ENCODE results near the gene MYO1B.

The MYO1B gene

DNA sequence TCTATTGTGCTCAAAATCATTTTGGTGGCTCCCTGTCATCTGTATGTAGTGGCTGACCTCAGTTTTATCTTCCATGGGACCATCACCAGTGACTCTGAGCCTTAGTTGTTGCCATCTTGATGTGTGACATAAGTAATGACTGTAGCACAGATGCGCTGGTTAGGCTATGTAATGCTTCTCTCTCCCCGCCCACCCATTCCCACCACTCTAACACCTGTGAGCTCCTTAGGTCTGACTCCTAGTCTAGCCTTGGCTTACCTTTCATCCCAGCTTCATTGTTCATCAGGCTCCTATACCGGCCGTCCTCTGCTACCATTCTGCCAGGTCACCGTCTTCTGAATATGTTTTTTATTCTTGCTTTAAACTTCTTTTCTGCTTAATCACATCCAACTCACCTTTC is 17.2 kb downstream of the MYO1B start:
- DNase-seq (ENCODE audit: low read depth): no peak

DNA sequence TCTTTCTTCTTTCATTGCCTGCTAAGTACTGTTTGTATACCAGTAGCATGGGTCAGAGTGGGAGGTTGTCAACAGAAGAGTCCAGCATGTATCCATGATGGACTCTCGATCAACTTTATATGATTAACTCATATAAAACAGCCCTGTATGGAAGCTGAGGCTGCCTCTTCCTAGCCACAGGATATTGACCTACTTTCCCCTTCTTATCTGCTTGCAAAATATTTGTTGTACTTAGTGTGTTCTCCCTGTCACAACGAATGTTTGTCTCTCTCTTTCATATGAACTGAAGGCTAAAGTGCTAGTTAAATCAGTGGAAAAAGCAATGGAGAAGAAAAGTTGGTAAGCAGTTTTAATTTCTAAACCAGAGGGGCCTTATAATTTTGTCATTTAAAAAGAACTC is 17.8 kb downstream of the MYO1B start:
- DNase-seq (ENCODE audit: low read depth): no peak

DNA sequence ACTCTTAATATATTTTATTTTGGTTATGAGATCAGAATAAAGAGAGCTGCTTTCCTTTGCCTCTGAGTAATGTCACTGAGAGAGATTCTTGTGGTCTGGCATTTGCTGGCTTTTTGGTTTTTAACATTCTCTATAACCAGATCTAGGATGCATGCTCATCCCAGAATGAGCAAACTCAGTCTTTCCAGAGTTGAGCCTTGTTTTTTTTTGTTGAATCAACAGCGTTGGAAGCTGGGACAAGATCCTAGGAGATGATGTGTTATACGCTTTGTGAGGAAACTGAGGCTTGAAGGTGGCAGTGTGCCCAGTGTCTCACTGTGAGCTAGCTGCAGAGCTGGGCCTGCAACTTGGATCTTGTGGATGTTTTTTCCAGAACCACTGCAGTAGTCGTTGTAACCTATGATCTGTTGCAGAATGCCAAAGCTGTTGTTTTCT is 19.5 kb downstream of the MYO1B start:
- DNase-seq (ENCODE audit: low read depth): no peak

DNA sequence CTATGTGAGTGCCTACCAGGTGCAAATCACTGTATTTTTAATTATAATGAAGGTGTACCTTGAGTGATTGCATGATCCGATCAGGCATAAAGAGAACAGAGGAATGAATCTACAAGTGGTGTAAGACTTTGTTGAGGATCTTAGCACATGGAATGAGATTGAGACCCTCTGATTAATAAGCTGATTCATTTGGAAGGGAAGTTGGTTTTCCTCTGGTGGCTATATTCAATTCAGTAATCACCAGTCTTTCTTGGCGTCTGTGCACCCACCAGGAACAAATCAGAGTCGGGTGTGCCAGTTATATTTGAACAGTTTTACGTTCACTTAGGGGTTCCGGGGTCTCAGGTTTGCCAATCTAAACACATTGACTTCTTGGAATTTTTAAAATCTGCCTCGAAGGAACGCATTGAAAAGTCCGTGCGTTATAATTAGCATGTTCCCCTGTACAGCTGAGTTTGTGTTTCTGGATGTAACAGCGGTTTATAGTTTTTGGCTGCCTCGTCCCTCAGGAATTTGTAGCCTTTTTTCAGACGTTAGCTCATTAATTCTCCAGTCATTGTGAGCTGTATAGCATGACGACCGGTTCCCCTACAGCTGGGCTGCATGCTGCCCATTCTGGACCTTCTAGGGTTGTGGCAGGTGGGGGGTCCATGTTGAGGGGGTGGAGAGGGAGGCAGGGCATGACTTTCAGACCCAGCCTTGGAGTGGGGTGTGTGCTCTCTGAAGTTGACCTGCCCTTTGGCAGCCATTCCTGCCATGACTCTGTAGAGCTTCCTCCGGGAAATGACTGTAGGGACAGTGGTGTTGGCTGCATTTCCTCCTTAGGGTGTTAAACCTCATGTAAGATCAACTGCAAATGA is 20.3 kb downstream of the MYO1B start:
- DNase-seq (ENCODE audit: low read depth): no peak

DNA sequence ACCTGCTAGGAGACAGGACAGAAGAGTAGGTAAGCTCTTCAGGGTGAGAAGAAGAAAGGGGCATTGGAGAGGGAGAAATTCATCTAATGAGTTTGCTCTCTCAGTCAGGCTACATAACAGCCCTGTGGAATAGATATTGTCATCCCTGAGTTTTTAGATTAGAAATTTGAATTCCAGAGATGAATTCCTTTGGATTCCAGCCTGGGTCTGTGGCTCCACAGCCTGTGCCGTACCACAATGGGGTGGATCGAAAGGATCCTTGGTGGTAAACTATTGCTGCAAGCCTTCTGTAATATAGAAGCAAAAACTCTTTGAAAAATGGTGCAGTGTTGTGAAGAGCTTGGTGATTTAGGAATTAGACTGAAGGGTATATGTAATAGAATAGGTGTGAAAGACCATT is 21.0 kb downstream of the MYO1B start:
- DNase-seq (ENCODE audit: low read depth): no peak

DNA sequence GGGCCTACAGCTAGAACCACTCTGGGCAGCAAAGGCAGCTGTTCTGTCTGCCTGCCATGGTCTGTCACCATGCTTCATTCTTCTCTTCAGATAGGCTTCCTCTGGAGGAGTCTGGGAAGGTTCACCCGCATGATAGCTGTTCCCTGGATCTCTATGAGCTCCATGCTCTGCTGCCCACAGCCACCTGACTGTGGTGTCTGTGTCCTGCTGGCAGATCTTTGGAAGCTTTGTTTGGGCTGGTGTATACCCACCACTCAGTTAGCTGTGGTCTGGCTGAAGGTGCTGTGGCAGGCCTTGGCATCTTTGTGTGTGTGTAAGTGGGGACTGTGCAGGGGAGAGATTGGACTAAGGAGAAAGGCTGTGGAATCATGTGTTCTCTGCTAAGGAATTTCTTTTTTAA is 23.4 kb downstream of the MYO1B start:
- DNase-seq (ENCODE audit: low read depth): no peak

DNA sequence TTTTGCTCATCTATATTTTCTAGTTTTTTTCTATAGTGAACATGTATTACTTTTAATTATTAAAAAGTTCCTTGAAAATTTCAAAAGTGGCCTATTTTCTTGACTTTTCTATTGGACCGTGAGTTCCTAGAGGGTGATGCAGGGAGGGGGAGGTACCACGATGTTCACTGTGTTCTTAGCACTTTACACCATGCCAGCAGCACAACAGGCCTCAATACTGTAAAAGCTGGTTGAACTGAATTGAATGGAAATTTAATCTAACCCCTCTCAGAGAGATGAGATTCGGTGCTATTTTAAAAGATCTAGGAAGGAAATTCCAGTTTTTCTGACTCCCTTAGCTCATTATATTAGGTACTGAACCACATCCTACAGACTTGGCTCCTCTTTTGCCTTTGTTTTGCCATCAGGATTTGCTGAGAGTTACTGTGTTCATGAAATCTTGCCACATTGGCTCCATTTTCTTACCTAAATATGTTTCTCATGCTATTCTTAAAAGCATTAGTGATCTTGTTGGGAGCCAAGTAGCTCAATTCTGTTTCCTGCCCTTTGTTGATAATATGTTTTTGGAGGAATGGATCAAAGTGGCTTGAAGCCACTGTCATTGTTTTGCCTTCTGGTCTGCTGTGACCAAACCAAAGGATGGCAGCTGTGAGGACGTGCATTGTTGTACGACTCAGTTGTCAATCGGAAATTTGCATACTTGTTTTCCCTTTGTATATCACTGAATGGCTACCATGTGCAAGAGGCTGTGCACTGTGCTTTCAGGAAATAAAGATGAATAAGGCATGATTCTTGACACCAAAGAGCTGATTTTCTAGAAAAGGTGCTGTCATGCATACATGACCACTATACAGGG is 25.3 kb downstream of the MYO1B start:
- DNase-seq (ENCODE audit: low read depth): no peak

DNA sequence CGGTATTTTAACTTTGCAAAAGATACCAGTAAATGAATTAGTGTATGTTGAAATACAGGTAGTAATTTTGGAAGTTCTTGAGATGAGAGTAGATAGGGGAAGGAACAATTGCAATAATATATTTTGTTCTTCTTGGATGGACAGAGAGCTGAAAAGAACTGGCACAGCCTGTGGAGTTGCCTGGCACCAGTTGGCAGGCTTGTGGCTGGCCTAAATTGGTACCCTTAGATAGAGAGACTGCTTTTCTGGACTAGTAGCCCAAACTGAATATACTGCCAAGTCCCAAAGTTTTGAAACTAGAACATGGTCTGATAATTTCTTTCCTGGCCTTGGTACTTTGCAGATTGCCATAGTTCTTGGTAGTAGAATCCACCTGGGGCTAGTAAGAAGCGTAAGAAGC is 26.9 kb downstream of the MYO1B start:
- DNase-seq (ENCODE audit: low read depth): no peak

DNA sequence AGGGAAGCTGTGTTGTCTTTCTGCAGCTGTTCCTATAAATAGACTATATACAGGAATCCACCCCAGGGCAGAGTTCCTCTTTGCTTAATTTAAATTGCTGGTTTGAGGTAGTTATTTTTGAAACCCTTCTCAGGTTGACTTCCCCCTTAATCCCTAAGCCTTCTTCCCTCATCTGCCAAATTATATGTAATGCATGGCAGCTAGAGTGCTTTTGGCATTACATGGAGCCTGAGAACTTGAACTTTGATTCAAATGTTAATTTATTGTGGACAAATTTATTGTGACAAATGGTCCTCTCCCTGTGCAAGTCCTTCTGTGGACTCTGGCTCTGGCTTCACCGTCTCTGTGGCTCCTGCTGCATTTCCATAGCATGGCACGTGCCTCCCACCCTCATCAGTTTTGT is 29.2 kb downstream of the MYO1B start:
- DNase-seq (ENCODE audit: low read depth): no peak

DNA sequence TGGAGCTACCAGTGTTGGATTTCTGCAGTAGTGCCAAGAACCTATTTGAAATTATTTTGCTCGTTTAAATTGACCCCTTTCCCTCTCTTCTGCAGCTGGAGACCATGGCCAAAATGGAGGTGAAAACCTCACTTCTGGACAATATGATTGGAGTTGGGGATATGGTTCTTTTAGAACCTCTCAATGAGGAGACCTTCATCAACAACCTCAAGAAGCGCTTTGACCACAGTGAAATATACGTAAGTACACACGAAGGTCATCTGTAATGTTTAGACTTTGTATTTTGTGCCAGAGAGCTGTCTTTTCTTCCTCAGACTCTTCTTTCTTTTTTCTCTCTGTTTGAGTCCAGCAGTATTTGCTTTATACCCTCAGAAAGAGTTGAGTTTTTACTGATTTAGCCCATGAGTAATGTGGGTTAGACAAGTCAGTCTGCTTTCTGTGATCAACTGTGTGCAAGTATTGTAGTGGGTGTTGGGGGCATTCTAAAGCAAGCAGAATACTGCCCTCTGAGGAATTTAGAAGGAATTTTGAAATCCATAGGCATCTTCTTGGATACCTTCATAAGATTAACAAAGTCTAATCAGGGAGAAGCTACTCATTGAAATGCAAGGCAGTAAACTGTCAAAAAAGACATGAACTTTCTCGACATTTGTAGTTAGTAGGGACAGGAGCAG is 31.7 kb downstream of the MYO1B start:
- no peak for DNase-seq (ENCODE audit: low read depth)

DNA sequence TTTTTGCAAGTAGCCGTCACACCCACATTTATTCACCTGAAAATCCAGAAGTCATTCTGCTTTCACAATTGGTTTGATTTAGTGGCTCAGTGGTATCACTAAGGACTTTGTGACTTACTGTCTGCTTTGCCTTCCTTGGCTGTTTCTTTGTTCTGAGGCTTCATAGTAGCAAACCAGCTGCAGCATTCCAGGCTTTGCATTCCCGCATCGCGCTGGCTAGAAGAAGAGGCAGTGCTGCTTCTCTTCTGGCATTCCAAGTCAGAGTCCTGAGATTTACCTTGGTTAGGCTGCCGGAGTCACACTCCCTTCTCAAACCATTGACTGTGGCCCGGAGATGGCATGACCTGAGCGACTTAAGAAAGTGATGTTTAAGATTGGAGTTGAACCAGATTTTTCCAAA is 35.1 kb downstream of the MYO1B start:
- no peak for DNase-seq (ENCODE audit: low read depth)

DNA sequence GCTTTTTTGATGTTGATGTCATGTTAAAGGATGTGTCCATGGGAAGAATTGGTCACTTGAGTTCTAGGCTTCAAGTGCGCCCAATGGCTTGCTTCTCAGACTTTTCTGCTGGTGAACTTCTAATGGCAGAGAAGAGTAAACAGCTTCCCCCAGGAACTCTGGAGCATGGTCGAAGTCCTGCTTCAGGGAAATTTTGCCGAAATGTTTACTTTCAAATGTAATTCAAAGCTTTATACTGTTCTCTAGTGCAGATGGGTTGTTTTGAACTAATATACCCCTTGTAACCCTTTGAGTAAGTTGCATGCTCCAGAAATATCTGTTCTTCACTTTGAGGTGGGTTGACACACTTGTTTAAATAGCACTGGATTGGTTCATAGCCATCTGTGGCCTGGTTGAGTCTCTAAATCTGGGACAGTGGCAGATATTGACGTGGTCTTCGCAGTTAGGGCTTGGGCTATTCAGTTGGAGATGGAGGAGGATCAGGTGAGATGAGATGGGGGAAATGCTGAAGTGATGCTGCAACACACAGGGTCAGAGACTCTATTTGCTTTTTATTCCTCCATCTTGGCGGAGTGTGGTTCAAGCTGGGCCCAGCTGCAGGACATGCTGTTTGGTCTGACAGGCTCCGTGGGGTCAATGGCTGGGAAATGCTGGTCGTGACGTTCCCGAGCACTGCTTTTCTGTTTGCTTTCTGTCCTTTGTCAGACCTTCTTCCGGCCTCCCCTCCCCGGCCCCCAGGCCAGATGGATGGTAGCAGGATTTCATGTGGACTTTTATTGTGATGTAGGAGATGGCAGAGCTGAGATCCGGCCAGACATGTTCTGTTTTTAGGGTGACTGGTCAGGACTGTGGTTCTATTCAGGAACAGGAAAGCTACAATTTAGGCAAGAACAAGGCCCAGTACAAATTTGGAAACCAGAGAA is 35.9 kb downstream of the MYO1B start:
- DNase-seq (ENCODE audit: low read depth): no peak

DNA sequence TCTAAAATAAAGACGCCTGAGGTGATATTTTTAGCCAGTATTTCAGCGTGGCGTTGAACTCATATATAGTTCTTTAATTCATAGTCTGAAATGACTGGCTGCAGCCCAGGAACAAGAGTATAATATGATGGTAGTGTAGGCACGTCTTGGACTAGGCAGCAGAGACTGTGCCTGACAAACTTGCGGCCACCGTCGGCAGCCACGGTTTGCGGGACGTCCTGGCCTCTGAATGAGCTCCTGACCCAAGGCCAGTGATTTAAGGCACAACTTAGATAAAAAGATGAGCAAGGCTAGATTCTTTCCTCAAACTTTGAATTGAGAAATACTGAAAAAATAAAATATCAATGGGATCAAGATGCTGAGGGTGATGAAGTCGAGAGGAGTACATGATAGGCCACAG is 40.0 kb downstream of the MYO1B start:
- DNase-seq (ENCODE audit: low read depth): no peak

DNA sequence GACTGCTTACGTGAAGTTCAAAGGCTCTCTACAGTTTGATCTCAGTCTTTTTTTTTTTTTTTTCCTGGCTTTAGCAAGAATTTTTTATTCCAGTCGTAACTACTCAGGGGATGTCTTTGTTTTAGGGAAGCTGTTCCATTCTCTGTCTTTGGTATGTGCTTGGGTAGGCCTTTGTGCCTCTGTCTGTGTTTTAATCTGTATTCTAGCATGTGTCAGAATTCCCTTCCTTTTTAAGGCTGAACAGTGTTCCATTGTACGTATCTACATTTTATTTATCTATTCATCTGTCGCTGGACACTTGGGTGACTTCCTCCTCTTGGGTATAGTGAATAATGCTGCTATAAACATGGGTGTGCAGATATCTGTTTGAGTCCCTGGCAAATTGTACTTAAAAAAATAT is 42.6 kb downstream of the MYO1B start:
- no peak for DNase-seq (ENCODE audit: low read depth)

DNA sequence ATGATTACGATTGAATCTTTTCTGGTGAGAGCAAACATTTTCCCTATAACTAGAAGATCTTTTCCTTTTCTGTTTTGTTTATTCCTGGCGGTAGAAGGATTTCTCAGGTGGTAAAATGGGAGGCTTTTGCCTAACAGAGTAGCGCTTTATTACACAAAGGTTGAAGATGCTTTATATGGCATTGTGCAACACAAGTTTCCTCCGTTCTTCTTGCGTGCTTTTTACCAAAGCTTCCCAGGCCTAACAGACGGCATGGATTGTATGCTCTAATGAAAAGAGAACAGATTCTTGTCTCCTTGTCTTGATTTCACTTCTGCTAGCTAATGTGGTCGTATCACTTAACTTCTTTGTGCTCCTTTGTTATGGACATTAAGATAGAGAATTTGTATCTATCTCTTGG is 43.8 kb downstream of the MYO1B start:
- no peak for DNase-seq (ENCODE audit: low read depth)

DNA sequence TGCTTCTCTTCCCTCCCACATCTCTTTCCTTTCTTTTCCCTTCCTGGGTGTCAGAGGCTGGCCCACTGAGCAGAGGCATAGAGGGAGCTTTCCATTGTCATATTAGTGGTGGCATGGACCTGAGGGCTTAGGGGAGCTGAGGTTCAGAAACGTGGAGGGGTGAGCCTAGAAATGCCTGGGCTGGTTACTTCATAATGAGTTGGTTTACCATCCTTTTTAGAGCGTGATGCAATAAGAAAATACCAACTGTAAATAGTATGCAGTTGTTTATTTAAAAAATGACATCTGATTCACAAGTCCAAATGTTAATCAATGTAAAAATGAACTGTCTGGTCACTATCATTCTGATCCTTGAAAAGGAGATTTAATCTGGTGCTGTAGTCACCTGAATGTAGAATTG is 46.3 kb downstream of the MYO1B start:
- DNase-seq (ENCODE audit: low read depth): no peak

DNA sequence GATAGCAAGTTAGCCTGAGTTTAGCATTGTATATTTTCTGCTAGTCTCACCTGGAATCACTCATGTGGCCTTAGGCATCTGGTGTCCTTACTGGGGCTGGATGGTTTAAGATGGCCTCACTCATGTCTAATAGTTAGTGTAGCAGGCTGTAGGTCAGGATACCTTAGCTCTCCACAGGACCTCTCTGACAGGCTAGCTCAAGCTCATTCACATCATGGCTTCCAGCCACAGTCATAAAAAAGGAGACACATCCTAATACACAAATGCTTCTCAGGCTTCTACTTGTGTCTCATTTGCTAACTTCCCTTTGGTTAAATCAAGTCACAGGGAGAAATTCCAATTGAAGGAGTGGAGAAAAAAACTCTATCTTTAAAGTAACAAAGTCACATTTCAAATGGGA is 47.7 kb downstream of the MYO1B start:
- DNase-seq (ENCODE audit: low read depth): no peak

DNA sequence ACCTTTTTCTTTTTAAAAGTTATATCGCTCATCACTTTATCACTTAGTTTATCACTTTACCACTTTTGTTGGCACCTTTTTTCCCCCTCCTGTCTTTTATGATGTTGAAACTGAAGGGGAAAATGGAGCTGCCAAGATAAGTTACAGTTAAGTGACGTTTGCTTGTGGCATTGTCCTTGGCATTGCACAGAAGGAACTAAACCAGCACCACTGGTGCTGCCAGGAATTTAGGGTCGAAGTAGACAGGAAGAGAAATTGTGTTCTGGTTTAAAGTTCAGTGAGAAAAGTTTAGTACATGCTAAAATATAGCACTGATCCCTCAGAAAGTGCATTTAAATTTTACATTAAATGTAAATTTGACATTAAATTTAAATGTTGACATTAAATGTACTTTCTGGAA is 49.9 kb downstream of the MYO1B start:
- no peak for DNase-seq (ENCODE audit: low read depth)

DNA sequence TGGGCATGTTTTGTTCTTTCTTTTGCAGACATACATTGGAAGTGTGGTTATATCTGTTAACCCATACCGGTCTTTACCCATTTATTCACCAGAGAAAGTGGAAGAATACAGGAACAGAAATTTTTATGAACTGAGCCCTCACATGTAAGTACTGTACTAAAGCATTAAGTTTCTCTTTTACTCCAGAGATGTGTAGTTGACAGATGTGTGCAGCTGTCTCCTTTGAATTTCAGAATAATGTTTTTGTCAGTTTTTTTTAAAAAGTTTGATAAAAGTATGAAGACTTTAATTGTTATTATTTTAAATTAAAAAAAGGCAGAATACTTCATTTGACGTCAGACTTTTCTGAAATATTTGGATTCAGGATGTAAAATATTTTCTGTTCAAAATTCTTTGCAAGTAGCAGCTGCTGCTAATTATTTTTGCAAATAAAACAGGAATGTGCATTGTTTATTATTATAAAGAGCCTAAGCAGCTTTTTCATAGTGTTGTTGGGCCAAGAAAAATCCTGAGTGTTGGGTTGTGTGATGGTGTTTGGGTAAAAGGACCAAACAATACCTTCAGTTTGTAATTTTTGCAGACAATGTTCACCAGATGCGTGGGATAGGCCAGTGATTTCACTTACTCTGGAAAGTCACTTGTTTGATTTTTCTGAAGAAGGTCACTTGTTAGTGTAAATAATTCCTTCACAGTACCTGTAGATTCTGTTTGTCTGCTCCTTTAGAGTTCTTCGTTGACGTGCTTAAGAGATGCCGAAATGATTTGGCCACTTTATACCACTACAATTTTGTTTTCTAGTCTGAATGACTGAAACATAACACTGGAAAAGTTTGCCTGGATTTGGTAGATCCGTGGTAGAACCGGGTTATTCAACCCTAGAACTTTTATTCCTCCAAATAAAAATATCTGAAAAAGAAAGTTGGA is 51.1 kb downstream of the MYO1B start:
- DNase-seq (ENCODE audit: low read depth): no peak

DNA sequence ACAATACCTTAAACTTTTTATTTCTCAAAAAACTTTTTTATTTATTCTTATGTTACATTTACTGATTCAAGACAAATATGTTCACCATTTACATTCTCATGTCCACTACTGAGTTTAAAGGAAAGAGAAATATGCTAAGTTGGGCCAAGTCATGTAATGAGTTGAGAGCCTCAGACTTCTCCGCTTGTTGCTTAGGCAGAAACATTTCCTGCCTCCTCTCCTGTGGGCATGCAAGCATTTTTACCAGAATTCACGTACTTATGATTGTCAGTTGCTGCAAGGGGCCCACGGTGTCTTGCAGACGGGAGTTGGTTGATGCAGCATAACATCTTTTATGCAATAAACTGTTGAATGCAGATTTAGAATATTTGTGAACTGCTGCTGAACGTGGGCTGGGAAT is 51.8 kb downstream of the MYO1B start:
- no peak for DNase-seq (ENCODE audit: low read depth)

DNA sequence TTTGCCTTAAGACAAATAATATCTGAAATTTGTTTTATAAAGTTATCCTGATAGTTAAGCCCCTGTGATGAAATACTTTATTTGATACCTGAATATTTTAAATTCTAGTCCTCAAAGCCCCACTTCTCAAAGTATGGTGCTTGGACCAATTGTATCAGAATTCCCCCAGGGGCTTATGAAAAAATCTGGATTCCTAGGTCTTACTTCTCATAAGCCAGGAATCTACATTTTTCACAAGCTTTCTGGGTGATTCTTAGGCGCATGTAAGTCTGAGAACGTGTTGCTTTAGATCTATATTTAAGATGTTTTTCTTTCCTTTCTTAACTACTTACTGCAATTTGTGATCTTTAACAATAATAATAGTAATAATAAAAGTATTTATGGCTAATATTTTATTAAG is 53.1 kb downstream of the MYO1B start:
- DNase-seq (ENCODE audit: low read depth): no peak
